Measurements from ENCODE around the gene RREB1.

RREB1 gene

DNA sequence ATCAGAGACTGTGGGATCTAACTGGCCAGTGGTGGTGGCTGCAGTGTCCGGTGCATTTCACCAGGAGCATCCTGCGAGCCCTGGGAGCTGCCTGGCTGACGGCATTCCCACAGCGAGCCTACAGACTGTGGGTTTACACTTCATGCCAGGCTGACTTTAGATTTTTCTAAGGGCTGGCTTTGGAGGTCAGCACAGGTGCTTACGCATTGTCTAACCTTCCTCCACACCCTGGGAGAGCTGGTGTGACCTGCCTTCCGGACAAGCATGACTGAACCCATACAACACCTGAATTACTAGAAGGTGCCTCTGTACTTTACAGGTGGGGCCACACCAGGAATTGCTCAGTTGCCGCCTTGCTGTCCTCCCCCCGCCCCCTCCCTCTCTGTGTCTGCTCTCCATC is 96.2 kb downstream of the RREB1 start:
- Histone ChIP-seq H3K36me3 (peaks cover 4% of the 10 kb centered on the region), H3K27me3 (no peaks in the 10 kb centered on the region), H3K4me3 (ENCODE audit: low read depth in 1 of 2, low read length in 1 of 2) (no peak overlapping the region), H3K27ac (peak overlapping the region; percentile 90), H3K9me3 (no peaks in the 10 kb centered on the region), H3K4me1 (ENCODE audit: control insufficient read depth in 1 of 2, insufficient read depth in 1 of 2, low read depth in 1 of 2, low read length in 1 of 2) (peaks cover 22 to 30% of the 10 kb centered on the region in 2 experiments)
- no peak for TF ChIP-seq CTCF (IDR thresholded peaks at IDR 0.05)

GRCh38 chr6:7204726-7205125 is 97.0 kb downstream of the RREB1 start:
- TF ChIP-seq CTCF (IDR thresholded peaks at IDR 0.05), result no peak
- Histone ChIP-seq H3K27ac (no peak overlapping the region), H3K9me3 (no peaks in the 10 kb centered on the region), H3K4me3 (ENCODE audit: low read depth in 1 of 2, low read length in 1 of 2) (no peak overlapping the region), H3K27me3 (no peaks in the 10 kb centered on the region), H3K4me1 (ENCODE audit: control insufficient read depth in 1 of 2, insufficient read depth in 1 of 2, low read depth in 1 of 2, low read length in 1 of 2) (peaks cover 22 to 30% of the 10 kb centered on the region in 2 experiments), H3K36me3 (peaks cover 4% of the 10 kb centered on the region)

DNA sequence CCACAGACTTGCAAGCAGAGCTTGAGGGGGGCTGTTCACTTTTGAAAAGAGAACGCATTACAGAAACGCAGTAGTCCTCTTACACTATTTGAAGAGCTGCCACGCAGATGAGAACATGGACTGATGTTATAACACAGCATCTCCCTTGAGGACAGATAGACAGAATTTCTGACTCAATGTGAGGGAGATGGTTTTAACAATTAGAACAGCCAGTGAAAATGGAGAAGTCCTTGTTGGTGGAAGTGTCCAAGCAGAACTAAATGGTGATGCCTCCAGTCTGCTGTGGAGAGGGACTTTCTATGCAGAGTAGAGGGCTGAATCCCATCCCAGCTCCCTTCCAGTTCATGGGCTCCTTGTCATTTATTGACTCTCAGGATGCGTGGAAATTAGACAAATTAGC is 100.0 kb downstream of the RREB1 start:
- H3K36me3 ChIP-seq, result peaks cover 26% of the 10 kb centered on the region
- no peaks in the 10 kb centered on the region for H3K27me3 ChIP-seq
- no peak overlapping the region for H3K27ac ChIP-seq
- TF ChIP-seq CTCF (IDR thresholded peaks at IDR 0.05), result no peak
- no peak overlapping the region for H3K4me3 ChIP-seq (ENCODE audit: low read depth in 1 of 2, low read length in 1 of 2)
- H3K4me1 ChIP-seq (ENCODE audit: control insufficient read depth in 1 of 2, insufficient read depth in 1 of 2, low read depth in 1 of 2, low read length in 1 of 2), result peaks cover 8 to 11% of the 10 kb centered on the region in 2 experiments
- no peaks in the 10 kb centered on the region for H3K9me3 ChIP-seq

DNA sequence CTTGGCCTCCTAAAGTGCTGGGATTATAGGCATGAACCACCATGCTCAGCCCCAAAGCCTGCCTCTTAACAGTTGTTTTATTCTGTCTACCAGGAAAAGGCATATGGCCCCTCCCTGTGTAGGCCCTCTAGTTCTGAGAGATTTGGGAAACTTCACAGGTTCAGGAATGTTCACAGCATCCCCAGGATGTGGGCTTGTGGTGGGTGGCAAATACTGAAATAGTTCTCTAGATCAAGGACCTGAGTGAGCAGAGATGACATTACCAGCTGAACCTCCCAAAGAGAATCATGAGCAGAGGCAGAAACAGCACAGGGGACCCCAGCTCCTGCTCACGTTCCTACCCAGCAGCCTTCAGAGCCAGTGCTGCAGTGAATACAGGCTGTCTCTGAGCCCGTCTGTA is 105.7 kb downstream of the RREB1 start:
- Histone ChIP-seq H3K36me3 (peaks cover 63% of the 10 kb centered on the region), H3K9me3 (no peaks in the 10 kb centered on the region), H3K4me1 (ENCODE audit: control insufficient read depth in 1 of 2, insufficient read depth in 1 of 2, low read depth in 1 of 2, low read length in 1 of 2) (peaks cover 15% of the 10 kb centered on the region in 2 experiments), H3K27me3 (no peaks in the 10 kb centered on the region), H3K27ac (no peak overlapping the region), H3K4me3 (ENCODE audit: low read depth in 1 of 2, low read length in 1 of 2) (no peak overlapping the region)
- TF ChIP-seq CTCF (IDR thresholded peaks at IDR 0.05), result no peak

DNA sequence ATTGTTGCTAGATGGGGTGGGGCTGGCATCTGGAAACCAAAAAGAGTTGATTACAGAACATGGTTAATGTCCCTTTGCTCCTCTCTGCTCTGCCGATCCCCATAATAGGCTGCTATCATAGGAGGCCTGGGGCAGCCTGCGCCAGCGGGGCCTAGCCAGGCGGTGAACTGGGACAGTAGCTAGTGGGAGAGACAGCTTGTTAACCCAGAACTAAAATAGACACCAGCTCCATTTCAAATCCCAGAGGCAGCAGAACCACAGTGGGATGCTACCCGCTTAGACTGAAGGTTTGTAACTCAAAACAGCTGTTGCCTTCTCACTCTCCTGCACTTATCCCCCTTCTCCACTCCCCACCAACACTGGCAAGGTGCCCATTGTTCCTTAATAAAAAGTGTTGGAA is 106.7 kb downstream of the RREB1 start:
- Histone ChIP-seq H3K36me3 (peaks cover 67% of the 10 kb centered on the region), H3K4me1 (ENCODE audit: control insufficient read depth in 1 of 2, insufficient read depth in 1 of 2, low read depth in 1 of 2, low read length in 1 of 2) (peaks cover 17 to 19% of the 10 kb centered on the region in 2 experiments), H3K27me3 (no peaks in the 10 kb centered on the region), H3K4me3 (ENCODE audit: low read depth in 1 of 2, low read length in 1 of 2) (no peak overlapping the region), H3K9me3 (no peaks in the 10 kb centered on the region), H3K27ac (no peak overlapping the region)
- TF ChIP-seq CTCF (IDR thresholded peaks at IDR 0.05), result no peak

- H3K36me3 ChIP-seq, result peaks cover 70% of the 10 kb centered on the region
- no peaks in the 10 kb centered on the region for H3K27me3 ChIP-seq
- no peaks in the 10 kb centered on the region for H3K9me3 ChIP-seq
- H3K4me3 ChIP-seq (ENCODE audit: low read depth in 1 of 2, low read length in 1 of 2), result no peak overlapping the region
- TF ChIP-seq CTCF (IDR thresholded peaks at IDR 0.05), result no peak
- H3K4me1 ChIP-seq (ENCODE audit: control insufficient read depth in 1 of 2, insufficient read depth in 1 of 2, low read depth in 1 of 2, low read length in 1 of 2), result peaks cover 17 to 19% of the 10 kb centered on the region in 2 experiments
- H3K27ac ChIP-seq, result no peak overlapping the region
Measured at GRCh38 chr6:7215131-7215530, 107.4 kb downstream of the RREB1 start.
